ENCODE results near the gene KRTAP4-6. TPM values are rescaled to one million over a fixed set of nuclear protein-coding genes. Genes with fewer than 3 reads are reported as not detected.
"Not testable (repeated sequence)": the region's sequence is repeated elsewhere in the genome, so short reads cannot be mapped to it uniquely, and the experiment has no call there.

Gene KRTAP4-6
- total RNA-seq, 1 donor from 2014 or later: not detected

DNA sequence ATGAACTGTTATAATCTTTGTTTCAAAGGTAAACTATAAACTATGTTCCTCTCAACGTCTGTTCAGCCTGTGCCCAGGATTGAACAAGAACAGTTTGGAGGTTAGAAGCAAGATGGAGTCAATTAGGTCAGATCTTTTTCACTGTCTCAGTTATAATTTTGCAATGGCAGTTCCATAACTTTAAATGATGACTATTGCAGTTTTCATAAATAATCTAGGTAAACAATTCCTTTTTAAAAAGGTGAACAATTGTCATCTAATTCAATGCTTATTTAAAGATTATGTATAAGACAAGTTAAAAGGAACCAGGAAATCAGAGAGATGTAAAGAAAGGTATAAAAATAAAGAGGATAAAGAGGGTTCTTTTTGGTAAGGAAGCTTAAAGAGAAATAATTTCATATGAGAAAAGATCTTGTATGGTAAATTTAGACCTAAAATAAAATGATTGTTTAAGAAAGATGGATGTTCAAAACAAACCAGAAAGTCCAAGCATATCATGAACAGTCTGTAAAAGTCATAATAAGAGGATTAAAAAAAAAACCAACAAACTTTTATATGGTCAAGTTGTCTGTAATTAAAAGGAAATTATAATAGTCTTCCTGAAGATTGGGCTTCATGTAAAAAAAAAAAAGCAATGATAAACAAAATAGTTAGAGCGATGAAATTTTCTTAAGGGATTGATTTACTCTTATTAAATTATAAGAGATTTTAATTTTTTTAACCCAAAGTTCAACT is 29.0 kb downstream of the KRTAP4-6 start:
- intact Hi-C loops (cut with DNase I): no loop called here

DNA sequence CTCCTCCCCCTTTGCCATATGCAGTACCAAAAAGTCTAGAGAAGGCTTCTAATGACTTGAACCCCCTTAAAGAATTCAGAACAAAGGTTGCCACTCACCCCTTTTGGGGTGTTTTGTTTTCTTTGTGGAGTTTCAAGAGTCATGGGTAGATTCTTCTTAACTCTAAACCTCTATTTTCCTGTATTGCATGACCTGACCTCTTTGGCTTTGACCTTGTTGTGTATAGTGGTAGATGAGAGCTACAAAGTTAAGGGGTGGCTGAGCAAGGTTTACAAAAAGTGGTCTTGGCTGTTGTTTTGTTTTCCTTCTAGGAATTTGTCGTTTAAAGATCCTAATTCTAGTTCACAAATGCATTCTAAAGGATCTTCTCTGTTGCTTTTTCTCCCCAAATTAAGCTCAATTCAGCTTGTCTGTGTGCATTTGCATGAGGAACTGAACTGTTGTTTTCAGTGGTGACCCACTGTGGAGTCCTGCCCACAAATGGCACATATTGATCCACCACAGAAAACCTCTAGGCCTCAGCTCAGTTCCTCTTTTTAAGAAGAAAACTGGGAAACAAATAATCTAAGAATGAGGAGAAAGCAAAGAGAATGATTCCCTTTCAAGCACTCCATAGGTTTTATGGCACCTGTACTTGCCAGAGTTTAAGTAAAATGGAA is 31.5 kb downstream of the KRTAP4-6 start:
- intact Hi-C loops (cut with DNase I): not testable (repeated sequence)

More for the DNA sequence above, 29.0 kb downstream of the KRTAP4-6 start:
- no peak for DNase-seq (ENCODE audit: low spot score)

DNA sequence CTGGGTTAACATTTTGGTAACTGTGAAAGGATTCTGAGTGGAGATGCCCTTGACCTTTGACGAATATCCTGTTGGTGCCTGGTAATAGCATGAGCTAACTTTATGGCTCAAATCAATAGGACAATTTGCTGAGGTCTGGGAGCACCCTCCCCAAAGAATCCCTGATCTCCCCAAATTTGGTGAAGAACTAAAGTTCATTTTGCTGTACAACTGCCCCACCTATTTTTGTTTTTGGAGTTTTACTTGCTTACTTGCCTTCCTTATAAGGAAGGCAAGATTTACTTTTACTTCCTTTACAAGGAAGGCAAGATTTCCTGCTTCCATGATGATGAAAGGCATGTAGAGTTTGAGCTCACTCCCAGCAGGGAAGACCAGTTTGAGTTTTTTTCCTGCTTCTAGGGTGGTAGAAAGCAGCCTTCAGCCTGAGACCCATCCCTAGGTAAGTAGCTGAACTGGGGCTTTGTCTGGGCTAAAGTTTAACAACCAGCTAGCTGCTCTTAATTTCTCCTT is 32.3 kb downstream of the KRTAP4-6 start:
- DNase-seq (ENCODE audit: low spot score): no peak
- intact Hi-C loops (cut with DNase I): no loop called here

More for the DNA sequence above, 31.5 kb downstream of the KRTAP4-6 start:
- DNase-seq (ENCODE audit: low spot score): not testable (repeated sequence)

DNA sequence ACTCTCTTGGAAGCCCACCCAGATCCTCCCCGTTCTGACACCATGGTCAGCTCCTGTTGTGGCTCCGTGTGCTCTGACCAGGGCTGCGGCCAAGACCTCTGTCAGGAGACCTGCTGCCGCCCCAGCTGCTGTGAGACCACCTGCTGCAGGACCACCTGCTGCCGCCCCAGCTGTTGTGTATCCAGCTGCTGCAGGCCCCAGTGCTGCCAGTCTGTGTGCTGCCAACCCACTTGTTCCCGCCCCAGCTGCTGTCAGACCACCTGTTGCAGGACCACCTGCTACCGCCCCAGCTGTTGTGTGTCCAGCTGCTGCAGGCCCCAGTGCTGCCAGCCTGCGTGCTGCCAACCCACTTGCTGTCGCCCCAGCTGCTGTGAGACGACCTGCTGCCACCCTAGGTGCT is 35.0 kb downstream of the KRTAP4-6 start, which contains the start of gene KRTAP4-9:
TSS of gene KRTAP4-9 (plus strand) at position 43 of the 400 bp plus-strand sequence. CDS start at position 43, 0 bp downstream.
- DNase-seq (ENCODE audit: low spot score); intact Hi-C loops (cut with DNase I): not testable (repeated sequence)

DNA sequence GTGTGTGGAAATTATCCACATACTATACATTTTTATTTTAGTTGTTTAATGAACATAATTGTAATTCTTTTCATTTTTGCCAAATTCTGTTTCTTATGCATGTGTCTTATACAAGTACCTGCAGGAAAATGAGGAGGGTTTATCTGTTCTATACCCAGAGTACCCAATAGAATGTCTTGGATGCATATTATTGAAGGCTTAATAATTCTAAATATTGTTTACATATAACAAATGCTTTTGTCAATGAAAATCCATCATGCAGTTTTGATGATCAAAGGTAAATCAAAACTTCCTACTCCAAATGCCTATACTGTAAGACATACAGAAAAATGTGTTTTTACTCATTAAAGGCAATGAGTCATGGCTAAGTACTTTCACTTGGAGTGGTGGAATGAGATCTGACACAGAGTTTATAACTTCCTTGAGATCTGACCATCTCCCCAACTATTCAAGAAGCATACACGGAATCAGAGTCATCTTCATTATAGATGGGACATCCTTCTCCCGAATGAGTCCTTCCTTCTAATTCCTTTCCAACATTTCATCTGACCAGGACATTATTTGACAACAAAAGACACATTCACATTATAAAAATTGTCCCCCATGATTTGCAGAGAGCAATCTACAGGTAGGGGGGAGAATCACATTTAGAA is 35.8 kb downstream of the KRTAP4-6 start:
- intact Hi-C loops (cut with DNase I); DNase-seq (ENCODE audit: low spot score): not testable (repeated sequence)

DNA sequence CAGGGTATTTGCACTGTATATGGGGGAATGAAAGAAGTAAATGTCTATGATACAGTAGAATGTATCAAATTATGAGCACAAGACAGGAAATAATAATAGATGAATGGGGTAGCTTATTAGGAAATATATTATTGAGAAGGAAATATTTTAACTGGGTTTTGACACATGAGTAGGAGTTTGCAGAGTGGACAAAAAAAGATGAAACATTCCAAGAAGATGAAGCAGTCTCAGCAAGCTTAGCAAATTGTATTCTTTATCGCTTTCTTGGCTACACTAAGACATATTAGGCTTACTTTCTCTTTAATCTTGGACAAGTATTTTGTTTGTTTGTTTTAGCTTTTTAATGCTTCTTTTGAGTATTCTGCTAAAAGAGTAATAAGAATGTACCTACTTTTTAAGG is 36.4 kb downstream of the KRTAP4-6 start:
- no peak for DNase-seq (ENCODE audit: low spot score)
- intact Hi-C loops (cut with DNase I): no loop called here

DNA sequence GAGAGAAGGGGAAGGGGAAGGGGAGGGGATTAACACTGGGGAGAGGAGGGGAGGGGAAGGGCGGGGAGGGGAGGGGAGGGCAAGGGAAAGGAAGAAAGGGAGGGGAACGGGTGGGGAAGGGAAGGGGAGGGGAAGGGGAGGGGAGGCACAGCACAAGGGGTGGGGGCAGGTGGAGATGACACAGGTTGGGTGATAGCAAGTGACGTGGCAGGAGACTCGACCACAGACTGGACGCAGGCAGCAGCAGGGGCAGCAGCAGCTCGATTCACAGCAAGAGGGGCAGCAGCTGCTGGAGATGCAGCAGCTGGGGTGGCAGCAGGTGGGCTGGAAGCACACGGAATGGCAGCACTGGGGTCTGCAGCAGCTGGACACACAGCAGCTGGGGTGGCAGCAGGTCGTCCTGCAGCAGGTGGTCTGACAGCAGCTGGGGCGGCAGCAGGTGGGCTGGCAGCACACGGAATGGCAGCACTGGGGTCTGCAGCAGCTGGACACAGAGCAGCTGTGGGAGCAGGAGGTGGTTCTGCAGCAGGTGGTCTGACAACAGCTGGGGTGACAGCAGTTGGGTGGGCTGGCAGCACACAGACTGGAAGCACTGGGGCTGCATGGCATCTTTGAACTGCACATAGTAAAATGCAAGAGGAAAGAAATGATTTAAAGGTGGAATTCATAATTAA is 38.6 kb downstream of the KRTAP4-6 start, which contains the start of gene KRTAP4-16:
TSS of gene KRTAP4-16 (minus strand) at position 624 of the 674 bp plus-strand sequence. CDS start at position 624, 0 bp downstream.
- no peak for DNase-seq (ENCODE audit: low spot score)
- intact Hi-C loops (cut with DNase I): no loop called here

DNA sequence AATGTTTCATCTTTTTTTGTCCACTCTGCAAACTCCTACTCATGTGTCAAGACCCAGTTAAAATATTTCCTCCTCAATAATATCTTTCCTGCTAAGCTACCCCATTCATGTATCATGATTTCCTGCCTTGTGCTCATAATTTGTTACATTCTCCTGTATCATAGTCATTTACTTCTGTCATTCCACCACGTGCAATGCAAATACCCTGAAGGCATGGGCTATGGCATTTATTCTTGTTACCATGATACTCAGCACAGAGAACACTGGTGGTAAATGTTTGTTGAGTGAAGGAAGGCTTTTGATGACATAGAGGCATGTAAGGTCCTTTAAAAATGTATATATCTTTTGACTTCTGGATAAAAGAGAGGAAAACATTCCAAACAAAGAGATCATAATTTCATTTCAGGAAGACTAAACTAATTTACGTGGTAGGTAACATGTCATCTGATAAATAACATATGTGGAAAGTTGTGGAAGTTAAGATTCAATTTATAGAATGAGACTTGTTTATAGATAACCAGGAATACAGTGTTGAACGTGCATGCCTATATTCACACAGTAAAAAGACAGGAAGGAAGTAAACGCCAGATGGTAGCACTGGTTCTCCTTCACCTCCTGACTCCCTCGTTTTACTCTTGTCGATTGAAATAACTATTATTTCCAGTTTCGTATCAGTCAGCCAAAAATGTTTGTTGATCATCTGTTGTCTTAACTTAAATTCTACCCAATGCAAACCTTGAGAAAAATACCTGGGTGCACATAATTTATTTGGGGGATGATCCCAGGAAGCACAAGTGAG is 40.5 kb downstream of the KRTAP4-6 start:
- intact Hi-C loops (cut with DNase I); DNase-seq (ENCODE audit: low spot score): not testable (repeated sequence)

DNA sequence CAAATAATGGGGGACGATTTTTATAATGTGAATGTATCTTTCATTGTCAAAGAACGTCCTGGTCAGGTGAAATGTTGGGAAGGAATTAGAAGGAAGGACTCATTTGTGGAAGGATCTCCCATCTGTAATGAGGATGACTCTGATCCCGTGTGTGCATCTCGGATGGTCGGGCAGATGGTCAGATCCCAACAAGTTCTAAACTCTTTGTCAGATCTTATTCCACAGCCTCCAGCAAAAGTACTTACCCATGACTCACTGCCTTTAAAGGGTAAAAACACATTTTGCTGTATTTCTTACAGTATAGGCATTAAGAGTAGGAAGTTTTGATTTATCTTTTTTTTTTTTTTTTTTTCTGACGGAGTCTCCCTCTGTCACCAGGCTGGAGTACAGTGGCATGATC is 41.9 kb downstream of the KRTAP4-6 start:
- intact Hi-C loops (cut with DNase I): no loop called here
- DNase-seq (ENCODE audit: low spot score): no peak

DNA sequence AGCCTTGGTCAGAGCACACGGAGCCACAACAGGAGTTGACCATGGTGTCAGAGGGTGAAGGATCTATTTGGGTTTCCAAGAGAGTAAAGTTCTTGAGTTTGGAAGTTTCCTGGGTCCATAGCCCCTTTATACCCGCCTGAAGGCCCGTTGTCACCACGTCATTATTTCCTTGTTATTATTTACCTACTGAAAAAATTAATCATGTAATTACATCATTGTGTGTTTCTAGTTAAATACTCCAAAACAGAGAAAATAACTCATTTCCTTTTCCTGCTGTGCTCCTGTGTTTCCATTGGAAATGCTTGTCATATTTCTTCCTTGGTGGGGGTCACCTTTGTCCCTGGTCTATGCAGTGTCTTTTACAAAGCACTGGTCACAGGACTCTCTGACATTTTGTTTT is 42.3 kb downstream of the KRTAP4-6 start, which contains the start of gene KRTAP4-8:
TSS of gene KRTAP4-8 (minus strand) at position 101 of the 400 bp plus-strand sequence. CDS start at position 43, 58 bp downstream.
- no peak for DNase-seq (ENCODE audit: low spot score)
- intact Hi-C loops (cut with DNase I): no loop called here

DNA sequence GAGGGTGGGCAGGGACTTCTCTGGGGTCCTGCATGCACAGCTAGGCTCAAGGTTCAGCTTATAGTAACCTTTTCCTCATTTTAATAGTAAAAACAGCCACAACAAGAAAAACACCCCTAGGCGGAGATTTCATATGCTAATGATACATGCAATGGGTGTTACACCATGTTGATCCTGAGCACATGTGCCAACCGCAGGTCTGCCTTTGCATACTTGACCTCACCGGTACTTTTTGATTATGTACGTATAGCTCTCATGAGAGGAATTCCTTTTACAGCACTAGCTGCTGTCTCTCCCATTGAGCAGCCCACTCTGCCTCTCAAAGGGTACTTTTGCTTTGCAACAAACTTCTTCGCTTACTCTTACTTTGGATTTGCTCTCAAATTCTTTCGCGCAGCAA is 44.3 kb downstream of the KRTAP4-6 start:
- DNase-seq (ENCODE audit: low spot score): no peak
- intact Hi-C loops (cut with DNase I): no loop called here

Other genes starting within 250 kb of the KRTAP4-6 start
- 0.13 TPM for gene KRT23, start 202.9 kb downstream of the KRTAP4-6 start, total RNA-seq
- not detected for gene KRT39, start 173.6 kb downstream of the KRTAP4-6 start, total RNA-seq
- not detected for gene KRT40, start 156.2 kb downstream of the KRTAP4-6 start, total RNA-seq
- gene KRTAP3-3, start 146.4 kb downstream of the KRTAP4-6 start, total RNA-seq: not detected
- gene KRTAP3-2, start 140.6 kb downstream of the KRTAP4-6 start, total RNA-seq: not detected
- not detected for gene KRTAP3-1, start 131.4 kb downstream of the KRTAP4-6 start, total RNA-seq
- not detected for gene KRTAP1-5, start 113.3 kb downstream of the KRTAP4-6 start, total RNA-seq
- not detected for gene KRTAP1-4, start 110.3 kb downstream of the KRTAP4-6 start, total RNA-seq
- not detected for gene KRTAP1-3, start 105.7 kb downstream of the KRTAP4-6 start, total RNA-seq
- not detected for gene KRTAP1-1, start 99.1 kb downstream of the KRTAP4-6 start, total RNA-seq
- not detected for gene KRTAP2-1, start 93.2 kb downstream of the KRTAP4-6 start, total RNA-seq
- gene KRTAP2-2, start 85.3 kb downstream of the KRTAP4-6 start, total RNA-seq: not detected
- gene KRTAP2-3, start 80.4 kb downstream of the KRTAP4-6 start, total RNA-seq: not detected
- gene KRTAP2-4, start 74.7 kb downstream of the KRTAP4-6 start, total RNA-seq: not detected
- gene KRTAP4-7, start 56.4 kb downstream of the KRTAP4-6 start, total RNA-seq: not detected
- not detected for gene KRTAP4-8, start 42.4 kb downstream of the KRTAP4-6 start, total RNA-seq
- gene KRTAP4-16, start 38.3 kb downstream of the KRTAP4-6 start, total RNA-seq: not detected
- gene KRTAP4-9, start 35.2 kb downstream of the KRTAP4-6 start, total RNA-seq: not detected
- not detected for gene KRTAP4-11, start 22.2 kb downstream of the KRTAP4-6 start, total RNA-seq
- gene KRTAP4-12, start 16.4 kb downstream of the KRTAP4-6 start, total RNA-seq: not detected
- gene KRTAP4-5, start 9.3 kb upstream of the KRTAP4-6 start, total RNA-seq: not detected
- gene KRTAP4-4, start 20.2 kb upstream of the KRTAP4-6 start, total RNA-seq: not detected
- not detected for gene KRTAP4-3, start 27.7 kb upstream of the KRTAP4-6 start, total RNA-seq
- gene KRTAP4-2, start 37.7 kb upstream of the KRTAP4-6 start, total RNA-seq: not detected
- not detected for gene KRTAP4-1, start 44.4 kb upstream of the KRTAP4-6 start, total RNA-seq
- gene KRTAP9-1, start 49.3 kb upstream of the KRTAP4-6 start, total RNA-seq: not detected
- gene KRTAP9-2, start 86.1 kb upstream of the KRTAP4-6 start, total RNA-seq: not detected
- not detected for gene KRTAP9-3, start 91.9 kb upstream of the KRTAP4-6 start, total RNA-seq
- not detected for gene KRTAP9-8, start 97.5 kb upstream of the KRTAP4-6 start, total RNA-seq
- gene KRTAP9-4, start 109.1 kb upstream of the KRTAP4-6 start, total RNA-seq: not detected
- gene KRTAP9-9, start 114.8 kb upstream of the KRTAP4-6 start, total RNA-seq: not detected
- gene KRTAP9-6, start 124.8 kb upstream of the KRTAP4-6 start, total RNA-seq: not detected
- not detected for gene KRTAP9-7, start 135.2 kb upstream of the KRTAP4-6 start, total RNA-seq
- gene KRTAP29-1, start 162.3 kb upstream of the KRTAP4-6 start, total RNA-seq: not detected
- not detected for gene KRTAP16-1, start 168.8 kb upstream of the KRTAP4-6 start, total RNA-seq
- gene KRTAP17-1, start 175.2 kb upstream of the KRTAP4-6 start, total RNA-seq: not detected
- gene KRT33A, start 210.3 kb upstream of the KRTAP4-6 start, total RNA-seq: not detected
- gene KRT33B, start 229.3 kb upstream of the KRTAP4-6 start, total RNA-seq: not detected
- gene KRT34, start 241.8 kb upstream of the KRTAP4-6 start, total RNA-seq: not detected